Subcutaneous adipose tissue (tissue), 4 donors: Measurements from ENCODE around the gene BICRA. TPM values are rescaled to one million over a fixed set of nuclear protein-coding genes. Genes with fewer than 3 reads are reported as not detected.

Experiments
- CTCF ChIP-seq: fragments of 450-650 bp; IDR thresholded peaks from one replicate; pipeline ENCODE4 v1.5.1; 2016; ENCODE audit warnings: low read depth, mild to moderate bottlenecking, control low read depth, antibody characterized with exemption, moderate library complexity
- total RNA-seq, 4 donors: library from RNA; depleted of rRNA; stranded (reverse); fragments of >200 nt; gene quantifications; one replicate each; pipeline ENCODE4 v1.1.0, GENCODE V29; 2016

The BICRA gene
- total RNA-seq, 4 donors from 2014 or later = 5.1 to 13.2 (median 8.8) TPM

- TF ChIP-seq CTCF = no peak
Measured at GRCh38 chr19:47608074-47608918, 638 bp upstream of the BICRA start.

- no peak for TF ChIP-seq CTCF
Measured at GRCh38 chr19:47609906-47610894, 1.3 kb downstream of the BICRA start.

GRCh38 chr19:47610902-47611301 is 2.0 kb downstream of the BICRA start:
- no peak for TF ChIP-seq CTCF

- TF ChIP-seq CTCF = no peak
Measured at GRCh38 chr19:47613165-47614020, 4.5 kb downstream of the BICRA start.

- TF ChIP-seq CTCF = no peak
Measured at GRCh38 chr19:47614021-47614295, 5.0 kb downstream of the BICRA start.

- TF ChIP-seq CTCF = no peak
Measured at GRCh38 chr19:47614559-47614958, 5.6 kb downstream of the BICRA start.

- no peak for TF ChIP-seq CTCF
Measured at GRCh38 chr19:47615230-47615629, 6.3 kb downstream of the BICRA start.
